Stimulated activated CD8-positive, alpha-beta memory T cell treated with anti-CD3 and anti-CD28 coated beads, Interleukin-7, amount 100 ng/mL, for 48 hours (primary cell): ENCODE data around the gene MYL6B.
"Not testable (repeated sequence)": the region's sequence is repeated elsewhere in the genome, so short reads cannot be mapped to it uniquely, and the experiment has no call there.

Experiments
- DNase-seq, 2 donors: peaks; one replicate each; pipeline ENCODE4 v3.0.0-alpha.2; 2020; ENCODE audit warnings: low read depth in 1 of 2; ENCODE audit errors: extremely low read depth in 1 of 2

MYL6B gene

DNA sequence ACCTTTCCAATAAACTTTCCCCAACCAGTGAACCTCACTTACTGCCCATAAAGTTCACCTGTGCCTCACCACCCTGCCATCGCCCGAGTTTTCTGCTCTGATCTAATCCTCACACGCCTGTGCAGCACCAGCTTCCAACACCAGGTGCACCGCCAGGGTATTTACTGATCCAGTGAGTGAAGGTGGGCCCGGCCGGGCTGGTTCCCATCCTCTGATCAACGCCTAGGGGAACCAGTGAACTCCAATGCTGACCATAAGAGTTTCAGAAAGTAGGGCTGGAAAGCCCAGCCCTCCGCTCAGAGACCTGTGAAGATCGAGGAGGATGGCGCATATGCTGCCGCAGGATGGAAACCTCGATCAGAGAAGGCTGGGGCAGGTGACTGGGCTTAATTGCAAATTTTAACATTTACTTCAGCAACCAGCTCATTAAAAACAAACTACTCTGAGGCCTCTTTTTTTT is 685 bp upstream of the MYL6B start:
- peak; percentile 45 to 51 for DNase-seq

DNA sequence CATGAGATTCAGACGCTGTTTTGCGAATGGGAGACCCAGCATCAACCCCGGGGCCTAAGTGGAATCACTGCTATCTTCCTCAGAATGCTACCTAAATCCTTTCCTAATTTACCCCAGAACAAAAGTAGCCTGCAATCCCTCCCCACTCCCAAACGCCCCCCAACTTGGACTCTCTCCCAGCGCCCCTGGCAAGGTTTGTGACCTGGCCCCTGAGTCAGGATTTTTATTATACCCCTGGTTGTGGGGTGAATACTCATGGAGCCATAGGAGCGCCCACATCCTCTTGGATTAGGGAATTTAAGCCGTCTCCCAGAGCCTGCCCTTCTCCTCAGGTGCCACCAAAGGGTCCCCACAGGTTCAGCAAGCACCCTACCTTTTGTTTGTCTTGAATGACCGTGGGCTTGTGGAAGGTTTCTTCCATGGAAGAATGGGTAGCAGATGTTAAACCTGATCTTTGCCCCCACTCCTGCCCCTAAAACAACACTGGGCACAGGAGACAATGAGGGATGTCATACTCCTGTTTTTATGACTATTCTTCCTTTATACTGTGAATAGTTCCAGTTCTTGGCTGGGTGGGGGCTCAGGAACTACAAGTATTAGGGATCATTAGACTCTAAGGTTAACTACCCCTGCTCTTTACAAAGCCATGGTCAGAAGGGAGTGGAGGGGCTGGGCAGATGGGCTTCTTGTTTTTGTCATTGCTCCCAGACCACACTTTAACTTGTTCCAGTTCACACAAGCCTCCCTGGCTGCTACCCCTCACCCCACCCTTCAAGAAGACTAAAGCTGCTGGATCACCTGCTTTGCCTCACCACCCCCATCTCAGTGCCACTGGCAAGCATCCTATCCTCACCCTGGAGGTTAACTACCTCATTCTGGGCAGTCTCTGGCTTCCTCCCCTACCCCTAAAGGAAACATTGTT is 630 bp downstream of the MYL6B start:
- no peak for DNase-seq

DNA sequence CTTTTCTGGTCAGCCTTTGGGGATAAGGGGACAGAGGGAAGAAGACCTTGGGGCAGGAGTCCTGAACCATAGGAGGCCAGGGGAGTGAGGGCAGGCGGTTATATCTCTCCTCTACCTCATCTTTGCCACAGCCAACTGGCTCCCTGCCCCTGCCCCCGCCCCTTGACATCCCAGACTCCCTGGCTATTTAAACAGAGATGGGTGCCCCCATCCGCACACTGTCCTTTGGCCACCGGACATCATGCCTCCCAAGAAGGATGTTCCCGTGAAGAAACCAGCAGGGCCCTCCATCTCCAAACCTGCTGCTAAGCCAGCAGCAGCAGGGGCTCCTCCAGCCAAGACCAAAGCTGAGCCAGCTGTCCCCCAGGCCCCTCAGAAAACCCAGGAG is 1.3 kb downstream of the MYL6B start:
- no peak for DNase-seq

DNA sequence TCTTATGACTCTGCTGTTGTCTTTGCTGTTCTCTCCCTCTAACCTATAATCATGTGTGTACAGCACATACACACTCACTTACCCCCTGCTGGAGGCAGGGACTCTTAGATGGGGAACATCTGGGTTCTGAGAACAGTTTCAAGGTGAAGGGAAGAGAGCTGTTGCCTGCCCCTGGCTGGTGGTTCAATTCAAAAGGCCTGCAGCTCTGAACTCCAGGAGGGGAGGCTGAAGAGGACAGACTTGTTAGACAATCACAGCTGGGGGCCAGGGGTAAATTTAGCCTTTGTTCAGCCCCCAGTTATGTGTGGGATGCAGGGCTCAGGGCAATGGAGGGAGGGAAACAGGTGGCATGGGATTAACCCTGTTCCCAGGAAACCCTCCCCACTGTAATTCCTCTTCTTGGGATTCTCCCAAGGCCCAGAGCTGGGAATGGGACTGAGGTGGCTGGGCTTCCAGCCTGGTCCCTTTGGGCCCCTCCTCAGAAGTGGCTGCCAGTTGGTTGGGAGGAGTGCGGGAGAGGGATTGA is 1.9 kb downstream of the MYL6B start:
- no peak for DNase-seq

DNA sequence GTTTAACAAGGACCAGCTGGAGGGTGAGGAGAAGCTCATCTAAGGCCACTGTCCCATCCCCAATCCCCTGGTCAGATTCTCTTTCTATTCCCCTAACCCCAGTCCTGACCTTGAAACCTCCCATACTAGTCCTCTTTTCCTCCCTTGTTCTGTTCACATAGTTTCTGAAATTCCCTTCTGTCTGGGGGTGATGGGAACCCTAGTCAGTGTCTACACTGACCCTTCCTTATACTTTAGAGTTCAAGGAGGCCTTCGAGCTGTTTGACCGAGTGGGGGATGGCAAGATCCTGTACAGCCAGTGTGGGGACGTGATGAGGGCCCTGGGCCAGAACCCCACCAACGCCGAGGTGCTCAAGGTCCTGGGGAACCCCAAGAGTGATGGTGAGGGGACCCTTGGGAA is 2.4 kb downstream of the MYL6B start:
- DNase-seq = no peak

DNA sequence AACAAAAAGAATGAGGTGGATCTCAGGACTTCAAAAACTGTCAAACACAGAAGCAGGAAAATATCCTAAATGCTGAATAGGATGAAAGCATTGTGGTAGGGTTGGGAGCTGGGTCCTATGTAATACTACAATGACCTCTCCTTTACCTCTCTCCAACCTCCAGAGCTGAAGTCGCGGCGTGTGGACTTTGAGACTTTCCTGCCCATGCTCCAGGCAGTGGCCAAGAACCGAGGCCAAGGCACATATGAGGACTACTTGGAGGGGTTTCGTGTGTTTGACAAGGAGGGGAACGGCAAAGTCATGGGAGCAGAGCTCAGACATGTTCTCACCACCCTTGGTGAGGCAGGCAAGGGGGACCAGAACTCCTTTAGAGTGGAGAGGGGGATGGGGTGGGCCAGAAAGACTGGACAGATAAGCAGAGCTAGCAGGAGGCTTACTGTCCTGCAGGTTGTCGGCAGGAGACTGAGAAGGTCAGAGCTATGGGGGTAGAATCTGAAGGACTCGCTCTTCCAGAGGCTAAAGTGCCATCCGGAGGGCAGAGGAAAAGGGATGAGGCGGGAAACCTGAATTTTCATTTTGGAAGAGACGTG is 3.0 kb downstream of the MYL6B start:
- DNase-seq = no peak

DNA sequence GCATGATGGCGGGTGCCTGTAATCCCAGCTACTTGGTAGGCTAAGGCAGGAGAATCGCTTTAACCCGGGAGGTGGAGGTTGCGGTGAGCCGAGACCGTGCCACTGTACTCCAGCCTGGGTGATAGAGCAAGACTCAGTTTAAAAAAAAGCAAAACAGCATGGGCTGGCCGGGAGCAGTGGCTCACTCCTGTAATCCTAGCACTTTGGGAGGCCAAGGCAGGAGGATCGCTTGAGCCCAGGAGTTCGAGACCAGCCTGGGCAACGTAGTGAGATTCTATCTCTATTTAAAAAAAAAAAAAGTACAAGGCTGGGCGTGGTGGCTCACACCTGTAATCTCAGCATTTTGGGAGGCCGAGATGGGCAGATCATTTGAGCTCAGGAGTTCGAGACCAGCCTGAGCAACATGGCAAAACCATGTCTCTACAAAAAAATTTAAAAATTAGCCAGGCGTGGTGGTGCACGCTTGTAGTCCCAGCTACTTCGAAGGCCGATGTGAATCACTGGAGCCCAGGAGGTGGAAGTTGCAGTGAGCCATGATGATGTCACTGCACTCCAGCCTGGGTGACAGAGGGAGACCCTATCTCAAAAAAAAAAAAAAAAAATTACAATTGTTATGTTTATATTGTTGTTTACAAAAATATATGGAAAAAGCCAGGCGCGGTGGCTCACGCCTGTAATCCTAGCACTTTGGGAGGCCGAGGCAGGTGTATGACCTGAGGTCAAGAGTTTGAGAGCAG is 4.2 kb downstream of the MYL6B start:
- DNase-seq = not testable (repeated sequence)

DNA sequence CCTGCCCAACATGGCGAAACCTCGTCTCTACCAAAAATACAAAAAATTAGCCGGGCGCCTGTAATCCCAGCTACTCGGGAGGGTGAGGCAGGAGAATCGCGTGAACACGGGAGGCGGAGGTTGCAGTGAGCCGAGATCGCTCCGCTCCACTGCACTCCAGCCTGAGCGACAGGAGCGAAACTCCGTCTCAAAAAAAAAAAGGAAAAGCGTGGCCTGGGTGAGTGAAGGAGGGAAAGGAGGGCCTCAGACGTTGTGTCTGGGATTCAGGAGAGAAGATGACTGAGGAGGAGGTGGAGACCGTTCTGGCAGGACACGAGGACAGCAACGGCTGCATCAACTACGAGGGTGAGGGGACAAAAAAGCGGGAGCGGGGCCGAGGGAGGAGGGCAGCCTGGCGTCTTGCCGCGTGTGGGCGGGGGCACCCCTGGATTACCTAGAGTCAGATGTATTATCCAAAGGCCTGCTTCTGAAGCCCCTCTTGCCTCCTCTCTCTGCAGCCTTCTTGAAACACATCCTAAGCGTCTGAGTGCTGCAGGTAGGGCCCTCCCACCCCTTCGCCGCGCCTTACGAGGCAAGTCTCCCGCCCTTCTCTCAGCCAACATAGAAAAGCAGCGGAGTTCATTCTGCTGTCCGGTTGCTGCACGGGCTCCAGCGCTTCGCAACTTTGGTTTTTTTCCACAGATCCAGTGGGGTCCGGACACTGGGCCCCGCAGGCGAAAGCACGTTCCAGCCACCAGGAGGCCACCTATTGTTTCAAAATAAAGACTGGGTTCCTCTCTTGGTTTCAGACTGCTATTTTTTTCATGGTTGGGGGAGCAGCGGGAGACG is 5.0 kb downstream of the MYL6B start:
- peak in 1 of 2 donors; percentile 47 for DNase-seq

DNA sequence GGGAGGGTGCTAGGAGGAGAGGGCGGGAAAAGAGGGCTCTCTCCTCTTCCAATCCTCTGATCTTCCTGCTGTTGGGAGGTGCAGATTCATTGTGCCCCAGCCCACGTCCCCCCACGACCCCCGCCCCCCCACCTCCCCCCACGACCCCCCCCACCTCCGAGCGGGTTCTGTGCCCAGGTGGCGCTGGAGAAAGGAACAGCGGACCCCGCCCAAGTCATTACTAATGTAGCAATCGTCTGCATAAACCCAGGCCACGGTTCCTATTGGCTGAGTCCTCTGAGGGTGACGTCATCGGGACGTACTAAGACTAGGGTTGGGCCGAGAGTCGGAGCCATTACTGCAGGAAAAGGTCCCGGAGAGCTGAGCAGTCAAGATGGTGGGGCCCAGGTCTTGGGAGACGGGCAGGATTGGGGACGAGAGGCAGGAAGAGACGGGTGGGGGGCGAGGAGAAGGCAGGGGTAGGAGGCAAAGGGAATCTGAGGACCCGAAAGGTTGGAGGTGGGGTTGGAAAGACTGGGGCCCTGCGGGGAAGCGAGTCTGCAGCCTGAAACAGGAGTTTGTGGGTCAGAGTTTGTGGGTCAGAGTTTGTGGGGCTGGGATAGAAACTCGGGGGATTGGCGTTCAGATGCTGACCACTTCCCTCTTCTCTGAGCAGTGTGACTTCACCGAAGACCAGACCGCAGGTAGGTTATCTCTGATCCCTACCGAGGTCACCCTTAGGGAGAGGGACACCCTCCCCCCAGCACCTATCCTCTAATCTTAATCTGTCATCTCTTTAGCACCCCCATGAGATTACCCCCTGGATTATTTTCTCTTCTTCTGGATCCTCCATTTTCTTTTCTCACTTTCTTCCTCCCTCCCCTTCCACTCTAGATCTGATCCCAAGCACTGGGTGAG is 5.9 kb downstream of the MYL6B start, which contains the start of gene MYL6:
Gene MYL6 (plus strand): TSS at position 331 of the 897 bp plus-strand sequence. CDS start 43 bp downstream, at position 374.
- peak; percentile 76 to 93 for DNase-seq

DNA sequence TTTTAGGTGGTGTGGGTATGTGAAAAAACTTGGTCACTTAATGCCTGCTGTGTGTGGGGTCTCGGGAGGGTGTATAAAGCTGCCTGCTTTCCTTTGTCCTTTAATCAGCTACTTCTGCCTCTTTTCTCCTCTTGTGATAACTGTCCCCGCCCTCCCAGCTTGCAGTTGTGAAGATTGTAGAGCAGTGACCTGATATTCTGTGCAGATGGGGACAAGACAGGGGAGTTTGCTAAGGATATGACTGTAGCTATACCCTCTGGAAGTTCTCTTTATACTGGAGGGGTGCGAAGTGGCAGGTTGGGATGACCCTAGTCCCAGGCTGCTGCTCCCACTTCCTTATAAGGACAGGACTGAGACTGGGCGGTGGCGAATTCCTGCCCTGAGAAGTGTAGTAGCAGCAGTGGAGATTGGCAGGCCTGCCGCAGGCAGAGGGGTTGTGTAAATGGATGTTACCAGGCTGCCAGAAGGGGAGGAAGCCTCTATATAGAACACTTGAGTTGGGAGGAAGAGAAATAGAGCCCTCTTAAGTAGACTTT is 6.6 kb downstream of the MYL6B start:
- DNase-seq = no peak

DNA sequence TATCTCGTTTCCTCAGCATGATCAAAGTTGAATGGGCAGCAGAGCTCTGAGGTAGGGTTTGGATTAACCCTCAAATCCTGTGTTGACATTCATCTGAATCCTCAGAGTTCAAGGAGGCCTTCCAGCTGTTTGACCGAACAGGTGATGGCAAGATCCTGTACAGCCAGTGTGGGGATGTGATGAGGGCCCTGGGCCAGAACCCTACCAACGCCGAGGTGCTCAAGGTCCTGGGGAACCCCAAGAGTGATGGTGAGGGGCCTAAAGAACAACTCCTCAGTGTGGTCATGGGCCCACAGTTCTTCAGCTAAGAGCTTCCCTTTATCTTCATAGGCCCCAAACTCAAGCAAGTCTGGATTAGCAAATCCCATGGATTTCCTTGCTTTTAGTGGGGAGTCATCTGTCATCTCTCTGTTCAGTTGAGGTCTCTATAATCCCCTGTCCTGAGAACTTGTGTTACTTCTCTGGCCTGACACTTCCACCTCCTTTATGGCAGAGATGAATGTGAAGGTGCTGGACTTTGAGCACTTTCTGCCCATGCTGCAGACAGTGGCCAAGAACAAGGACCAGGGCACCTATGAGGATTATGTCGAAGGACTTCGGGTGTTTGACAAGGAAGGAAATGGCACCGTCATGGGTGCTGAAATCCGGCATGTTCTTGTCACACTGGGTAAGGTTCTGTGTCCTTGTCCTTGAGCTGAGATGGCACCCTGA is 7.2 kb downstream of the MYL6B start:
- no peak for DNase-seq

DNA sequence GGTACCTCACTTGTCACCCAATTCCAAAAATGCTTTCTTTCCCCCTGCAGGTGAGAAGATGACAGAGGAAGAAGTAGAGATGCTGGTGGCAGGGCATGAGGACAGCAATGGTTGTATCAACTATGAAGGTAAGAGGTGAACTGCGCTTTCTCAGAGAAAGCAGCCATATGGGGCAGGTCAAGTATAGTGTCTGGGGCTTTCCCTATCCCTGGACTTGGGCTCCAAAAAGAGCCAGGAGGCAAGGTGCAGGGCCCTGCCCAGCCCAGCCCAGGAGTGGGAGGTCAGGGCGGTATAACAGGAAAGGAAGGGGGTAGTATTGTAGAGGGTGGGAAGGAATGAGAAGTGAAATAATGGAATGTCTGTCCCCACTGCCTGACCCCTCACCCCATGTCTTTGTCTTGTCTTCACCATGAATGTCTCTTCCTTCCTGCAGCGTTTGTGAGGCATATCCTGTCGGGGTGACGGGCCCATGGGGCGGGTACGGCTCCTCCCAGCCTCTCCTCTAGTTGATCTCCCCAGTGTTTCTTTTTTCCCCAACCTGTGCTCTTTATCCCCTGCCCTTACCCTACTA is 7.9 kb downstream of the MYL6B start:
- peak in 1 of 2 donors; percentile 44 for DNase-seq

DNA sequence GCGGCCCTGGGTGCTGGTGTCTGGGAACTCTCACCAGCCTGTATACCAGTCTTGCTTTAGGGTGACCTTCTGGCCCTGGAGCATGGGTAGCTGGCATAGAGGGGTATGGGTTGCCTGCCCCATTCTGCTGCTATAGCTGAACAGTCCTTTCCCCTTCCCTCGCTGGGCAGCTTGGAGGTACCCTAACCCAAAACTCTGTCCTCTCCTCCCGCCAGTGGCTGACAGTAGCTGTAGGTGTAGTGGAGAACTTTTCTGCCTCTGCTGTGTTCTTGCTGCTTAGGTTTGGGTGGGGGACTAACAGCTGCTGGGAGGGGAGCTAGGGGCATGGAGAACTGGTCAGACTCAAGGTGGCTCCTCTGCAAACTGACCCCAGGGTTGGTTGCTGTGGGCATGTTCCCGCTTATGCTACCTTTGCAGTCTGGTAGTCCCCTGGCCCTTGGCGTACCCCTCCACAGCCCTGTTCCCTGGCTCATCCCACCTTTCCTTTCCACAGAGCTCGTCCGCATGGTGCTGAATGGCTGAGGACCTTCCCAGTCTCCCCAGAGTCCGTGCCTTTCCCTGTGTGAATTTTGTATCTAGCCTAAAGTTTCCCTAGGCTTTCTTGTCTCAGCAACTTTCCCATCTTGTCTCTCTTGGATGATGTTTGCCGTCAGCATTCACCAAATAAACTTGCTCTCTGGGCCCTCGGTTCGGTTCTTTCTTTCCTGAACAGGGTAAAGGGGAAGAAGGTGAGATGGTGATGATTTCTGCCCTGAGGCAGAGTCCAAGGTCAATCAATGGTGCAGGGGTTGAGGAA is 8.7 kb downstream of the MYL6B start:
- DNase-seq = no peak

DNA sequence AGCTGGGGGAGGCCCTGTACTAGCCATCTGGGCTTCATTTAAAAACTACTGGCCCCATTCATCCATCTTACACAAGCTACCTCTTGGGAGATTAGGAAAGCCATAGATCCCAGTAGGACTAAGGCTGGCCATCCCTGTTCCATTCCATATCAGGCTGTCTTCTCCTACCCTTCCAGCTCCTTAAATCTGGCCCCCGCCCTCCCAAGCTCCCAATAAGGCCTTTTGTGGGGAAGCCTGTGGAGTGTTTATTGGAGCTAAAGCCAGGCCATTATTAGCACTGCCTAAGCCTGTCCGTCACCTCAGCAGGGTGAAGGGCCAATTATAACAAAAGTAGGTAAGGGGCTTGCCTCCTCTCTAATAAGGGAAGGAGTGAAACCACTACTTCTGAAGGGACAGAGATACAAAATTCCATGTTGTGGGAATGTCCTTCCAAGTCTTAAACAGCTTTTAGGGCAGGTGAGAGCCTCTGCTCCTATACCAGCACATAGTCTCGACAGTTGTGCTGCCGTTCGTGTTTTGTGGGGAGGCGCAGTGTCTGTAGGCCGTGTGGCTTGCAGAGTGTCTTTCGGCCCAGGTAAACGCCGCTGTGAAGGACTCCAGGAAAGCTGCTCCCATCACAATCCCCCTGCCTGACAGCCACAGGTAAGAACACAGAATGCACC is 9.4 kb downstream of the MYL6B start:
- DNase-seq = no peak

DNA sequence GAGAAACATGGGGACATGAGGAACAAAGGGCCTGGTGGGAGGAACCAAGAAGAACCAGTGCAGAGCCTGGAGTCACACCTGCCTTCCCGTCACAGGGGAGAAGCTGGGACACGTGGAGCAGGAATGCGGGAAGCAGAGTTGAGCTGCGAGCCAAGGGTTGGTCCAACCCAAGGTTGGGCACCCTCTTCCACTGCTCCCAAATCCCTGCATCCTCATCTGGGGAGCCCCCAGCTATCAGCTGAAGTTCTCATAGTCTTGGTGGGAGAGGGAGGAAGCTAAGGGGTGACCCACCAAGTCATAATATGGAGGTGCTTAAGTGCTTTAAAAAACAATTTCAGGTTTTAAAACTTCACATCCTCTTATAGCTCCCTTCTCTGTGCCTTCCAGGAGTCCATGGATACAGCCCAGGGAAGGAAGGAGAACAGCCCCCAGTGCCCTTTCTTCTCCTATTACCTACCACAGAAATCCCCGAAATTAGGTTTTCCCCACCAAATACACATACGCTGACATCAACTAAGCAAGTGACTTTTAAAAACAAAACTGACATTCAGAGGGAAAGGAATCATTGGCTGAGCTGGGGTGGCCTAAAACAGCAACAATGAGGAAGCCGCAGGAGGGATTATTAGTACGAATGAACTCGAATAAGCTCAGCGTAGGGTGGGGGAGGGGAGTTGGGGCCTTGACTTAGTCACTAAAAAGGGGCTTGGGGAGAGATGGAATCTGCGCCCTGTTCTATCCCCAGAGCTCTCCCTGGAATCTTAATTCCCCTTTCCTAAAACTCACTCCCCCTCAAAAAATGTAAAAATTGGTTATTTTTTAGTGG is 10.3 kb downstream of the MYL6B start:
- DNase-seq = no peak
